Measurements from ENCODE around the gene SLC26A2.

Gene SLC26A2

GRCh38 chr5:149962601-149963300 lies 2.2 kb downstream of the SLC26A2 start:
- no peak for DNase-seq (ENCODE audit: low spot score)

GRCh38 chr5:149963729-149964128 lies 3.2 kb downstream of the SLC26A2 start:
- no peak for DNase-seq (ENCODE audit: low spot score)

GRCh38 chr5:149966946-149967345 lies 6.4 kb downstream of the SLC26A2 start:
- DNase-seq (ENCODE audit: low spot score): no peak

GRCh38 chr5:149969181-149969930 lies 8.8 kb downstream of the SLC26A2 start:
- no peak for DNase-seq (ENCODE audit: low spot score)

- no peak for DNase-seq (ENCODE audit: low spot score)
Observed at GRCh38 chr5:149975409-149975808, 14.9 kb downstream of the SLC26A2 start.

GRCh38 chr5:149979896-149980295 lies 19.3 kb downstream of the SLC26A2 start:
- no peak for DNase-seq (ENCODE audit: low spot score)

- DNase-seq (ENCODE audit: low spot score): no peak
Observed at GRCh38 chr5:149981206-149981605, 20.6 kb downstream of the SLC26A2 start.

- no peak for DNase-seq (ENCODE audit: low spot score)
Observed at GRCh38 chr5:149982505-149982904, 21.9 kb downstream of the SLC26A2 start.

- DNase-seq (ENCODE audit: low spot score): no peak
Observed at GRCh38 chr5:149988126-149988525, 27.6 kb downstream of the SLC26A2 start.

GRCh38 chr5:149990518-149991376 lies 30.2 kb downstream of the SLC26A2 start:
- peak; percentile 74 for DNase-seq (ENCODE audit: low spot score)

GRCh38 chr5:149993471-149993870 lies 32.9 kb downstream of the SLC26A2 start:
- DNase-seq (ENCODE audit: low spot score): no peak

- no peak for DNase-seq (ENCODE audit: low spot score)
Observed at GRCh38 chr5:149995385-149996204, 35.0 kb downstream of the SLC26A2 start.

GRCh38 chr5:149996205-149996890 lies 35.8 kb downstream of the SLC26A2 start:
- DNase-seq (ENCODE audit: low spot score): no peak

GRCh38 chr5:149998281-149998680 lies 37.7 kb downstream of the SLC26A2 start:
- DNase-seq (ENCODE audit: low spot score): no peak

GRCh38 chr5:149999359-149999758 lies 38.8 kb downstream of the SLC26A2 start:
- no peak for DNase-seq (ENCODE audit: low spot score)

- DNase-seq (ENCODE audit: low spot score): no peak
Observed at GRCh38 chr5:149999866-150000255, 39.3 kb downstream of the SLC26A2 start.

GRCh38 chr5:150000256-150000989 lies 39.9 kb downstream of the SLC26A2 start, which contains the start of the genes HMGXB3 and TIGD6:
TSS of gene HMGXB3 (plus strand) at chr5:150000739. CDS start at chr5:150004853, 4,114 bp downstream.
TSS of gene TIGD6 (minus strand) at chr5:150000654. CDS start at chr5:149996348, 4,306 bp downstream.
- peak; percentile 97 for DNase-seq (ENCODE audit: low spot score)

GRCh38 chr5:150000990-150001659 lies 40.6 kb downstream of the SLC26A2 start:
- DNase-seq (ENCODE audit: low spot score): peak; percentile 78

GRCh38 chr5:150001660-150002486 lies 41.3 kb downstream of the SLC26A2 start:
- DNase-seq (ENCODE audit: low spot score): peak; percentile 82

Data from AG20443 (cell line).